KMS-11 (cell line): ENCODE measurements around the gene PRDM1.

ENCODE experiments used
- H2AFZ ChIP-seq: fragments of 200-600 bp; sonication (generic); 2 replicates; pipeline ENCODE4 v1.6.1; 2016; ENCODE audit warnings: antibody characterized with exemption, mixed run types, low read depth
- H3K27ac ChIP-seq: fragments of 200-600 bp; sonication (generic); 2 replicates; pipeline ENCODE4 v1.6.1; 2016; ENCODE audit warnings: mild to moderate bottlenecking, mixed run types
- H3K27me3 ChIP-seq: fragments of 200-600 bp; sonication (generic); 2 replicates; pipeline ENCODE4 v1.6.1; 2017; ENCODE audit warnings: mild to moderate bottlenecking, low read depth, mixed run types, moderate library complexity; ENCODE audit not compliant: insufficient read depth
- H3K36me3 ChIP-seq: fragments of 200-600 bp; sonication (generic); 2 replicates; pipeline ENCODE4 v1.6.1; 2017; ENCODE audit warnings: mild to moderate bottlenecking, mixed run types; ENCODE audit not compliant: insufficient read depth
- H3K4me1 ChIP-seq: fragments of 200-600 bp; sonication (generic); 2 replicates; pipeline ENCODE4 v1.6.1; 2016; ENCODE audit warnings: mild to moderate bottlenecking, low read depth, mixed run types; ENCODE audit not compliant: poor library complexity, severe bottlenecking
- H3K4me2 ChIP-seq: fragments of 200-600 bp; sonication (generic); 2 replicates; pipeline ENCODE4 v1.7.0; 2016; ENCODE audit warnings: mild to moderate bottlenecking, mixed run types
- H3K4me3 ChIP-seq: fragments of 200-600 bp; sonication (generic); IDR thresholded peaks from 2 replicates; pipeline ENCODE4 v1.6.1; 2017; ENCODE audit warnings: low read depth, low read length, mixed read lengths; ENCODE audit not compliant: insufficient read depth
- H3K79me2 ChIP-seq: fragments of 200-600 bp; sonication (generic); 2 replicates; pipeline ENCODE4 v1.6.1; 2016; ENCODE audit warnings: low read depth, mixed run types; ENCODE audit not compliant: insufficient read depth
- H3K9ac ChIP-seq: fragments of 200-600 bp; sonication (generic); 2 replicates; pipeline ENCODE4 v1.6.1; 2016; ENCODE audit warnings: mild to moderate bottlenecking, mixed run types
- H4K20me1 ChIP-seq: fragments of 200-600 bp; sonication (generic); 2 replicates; pipeline ENCODE4 v1.6.1; 2016; ENCODE audit warnings: mild to moderate bottlenecking, mixed run types; ENCODE audit not compliant: insufficient read depth
- CTCF ChIP-seq: fragments of 200-600 bp; sonication (generic); conservative IDR thresholded peaks from 2 replicates; pipeline ENCODE4 v1.6.1; 2017; ENCODE audit warnings: low read depth, mild to moderate bottlenecking, antibody characterized with exemption, low read length, moderate library complexity, mixed read lengths

PRDM1 gene

GRCh38 chr6:106106276-106107042, 20.3 kb downstream of the PRDM1 start:
- peak overlapping the region; percentile 75 for H3K4me2 ChIP-seq
- H3K4me1 ChIP-seq, result peaks cover 98% of the 10 kb centered on the region
- no peaks in the 10 kb centered on the region for H3K27me3 ChIP-seq
- H3K36me3 ChIP-seq, result peaks cover 23% of the 10 kb centered on the region
- H2AFZ ChIP-seq, result no peak overlapping the region
- peak overlapping the region; percentile 95 for H3K27ac ChIP-seq
- 0 out of 2 replicates have a peak, but pooled peaks cover 6% of the 10 kb centered on the region for H4K20me1 ChIP-seq
- H3K79me2 ChIP-seq, result peaks cover 72% of the 10 kb centered on the region
- no peak for TF ChIP-seq CTCF
- H3K9ac ChIP-seq, result peak overlapping the region; percentile 95
- no peak overlapping the region for H3K4me3 ChIP-seq

- H4K20me1 ChIP-seq, result 0 out of 2 replicates have a peak, but pooled peaks cover 6% of the 10 kb centered on the region
- no peak overlapping the region for H3K4me3 ChIP-seq
Observed at GRCh38 chr6:106107043-106107613, 21.0 kb downstream of the PRDM1 start.

GRCh38 chr6:106108129-106108528, 22.0 kb downstream of the PRDM1 start:
- H2AFZ ChIP-seq, result no peak overlapping the region

More at GRCh38 chr6:106107043-106107613, 21.0 kb downstream of the PRDM1 start:
- Histone ChIP-seq H3K79me2 (peaks cover 65% of the 10 kb centered on the region), H3K4me1 (peaks cover 100% of the 10 kb centered on the region), H2AFZ (no peak overlapping the region), H3K36me3 (peaks cover 23% of the 10 kb centered on the region), H3K27me3 (no peaks in the 10 kb centered on the region), H3K27ac (peak overlapping the region; percentile 95), H3K9ac (peak overlapping the region; percentile 95; the same call in 1 of the 2 replicates), H3K4me2 (peak overlapping the region; percentile 75)
- TF ChIP-seq CTCF, result no peak

GRCh38 chr6:106109029-106109428, 22.9 kb downstream of the PRDM1 start:
- H3K4me1 ChIP-seq, result peaks cover 88% of the 10 kb centered on the region
- TF ChIP-seq CTCF, result no peak
- H3K79me2 ChIP-seq, result peaks cover 46% of the 10 kb centered on the region
- peaks cover 23% of the 10 kb centered on the region for H3K36me3 ChIP-seq
- H3K4me2 ChIP-seq, result 0 out of 2 replicates have a peak overlapping the region, but pooled peaks have one; percentile 13
- H3K9ac ChIP-seq, result no peak overlapping the region
- 0 out of 2 replicates have a peak, but pooled peaks cover 6% of the 10 kb centered on the region for H4K20me1 ChIP-seq
- no peaks in the 10 kb centered on the region for H3K27me3 ChIP-seq
- H2AFZ ChIP-seq, result no peak overlapping the region
- peak overlapping the region; percentile 6; the same call in 1 of the 2 replicates for H3K27ac ChIP-seq
- H3K4me3 ChIP-seq, result no peak overlapping the region

More at GRCh38 chr6:106108129-106108528, 22.0 kb downstream of the PRDM1 start:
- Histone ChIP-seq H3K27me3 (no peaks in the 10 kb centered on the region), H3K27ac (peak overlapping the region; percentile 42), H4K20me1 (0 out of 2 replicates have a peak, but pooled peaks cover 6% of the 10 kb centered on the region), H3K4me1 (peaks cover 97% of the 10 kb centered on the region), H3K79me2 (peaks cover 55% of the 10 kb centered on the region), H3K9ac (peak overlapping the region; percentile 20; the same call in 1 of the 2 replicates), H3K4me2 (peak overlapping the region; percentile 54), H3K4me3 (no peak overlapping the region), H3K36me3 (peaks cover 23% of the 10 kb centered on the region)
- no peak for TF ChIP-seq CTCF
